ENCODE data around the gene CYFIP1.
"Not testable (repeated sequence)": the region's sequence is repeated elsewhere in the genome, so short reads cannot be mapped to it uniquely, and the experiment has no call there.

CYFIP1 gene

DNA sequence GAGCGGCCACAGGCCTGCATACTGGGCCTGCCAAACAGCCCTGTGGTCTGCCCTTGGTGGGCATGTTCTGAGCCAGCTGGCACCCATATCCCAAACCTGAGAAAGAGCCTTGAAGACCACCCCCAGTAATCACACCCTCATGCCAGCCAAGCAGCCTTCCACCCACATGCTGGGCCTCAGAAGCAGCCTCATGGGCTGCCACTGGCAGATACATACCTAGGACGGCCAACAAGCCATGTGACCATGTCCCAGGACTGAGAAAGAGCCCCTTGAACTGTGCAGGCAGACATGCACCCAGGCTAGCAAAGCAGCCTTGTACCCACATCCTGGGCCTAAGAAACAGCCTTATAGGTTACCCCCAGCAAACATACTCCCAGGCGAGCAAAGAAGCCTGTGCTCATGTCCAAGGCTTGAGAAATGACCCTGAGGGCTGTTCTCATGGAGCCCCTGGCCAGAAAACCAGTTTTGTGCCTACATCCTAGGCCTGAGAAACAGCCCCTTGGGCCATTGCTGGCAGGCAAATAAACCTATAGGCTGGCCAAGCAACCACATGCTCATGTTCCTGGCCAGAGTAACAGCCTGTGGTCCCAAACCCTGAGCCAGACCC is 34.3 kb upstream of the CYFIP1 start:
- H3K27me3 ChIP-seq (ENCODE audit: insufficient read depth, poor library complexity, severe bottlenecking) = no peaks in the 10 kb centered on the region
- DNase-seq (ENCODE audit: low read depth in 1 of 2, low spot score in 1 of 2) = no peak
- H3K4me3 ChIP-seq (replicated peaks; ENCODE audit: insufficient read depth, low read length) = no peak overlapping the region
- no peak overlapping the region for H3K27ac ChIP-seq (replicated peaks)
- TF ChIP-seq, protein P1, sequence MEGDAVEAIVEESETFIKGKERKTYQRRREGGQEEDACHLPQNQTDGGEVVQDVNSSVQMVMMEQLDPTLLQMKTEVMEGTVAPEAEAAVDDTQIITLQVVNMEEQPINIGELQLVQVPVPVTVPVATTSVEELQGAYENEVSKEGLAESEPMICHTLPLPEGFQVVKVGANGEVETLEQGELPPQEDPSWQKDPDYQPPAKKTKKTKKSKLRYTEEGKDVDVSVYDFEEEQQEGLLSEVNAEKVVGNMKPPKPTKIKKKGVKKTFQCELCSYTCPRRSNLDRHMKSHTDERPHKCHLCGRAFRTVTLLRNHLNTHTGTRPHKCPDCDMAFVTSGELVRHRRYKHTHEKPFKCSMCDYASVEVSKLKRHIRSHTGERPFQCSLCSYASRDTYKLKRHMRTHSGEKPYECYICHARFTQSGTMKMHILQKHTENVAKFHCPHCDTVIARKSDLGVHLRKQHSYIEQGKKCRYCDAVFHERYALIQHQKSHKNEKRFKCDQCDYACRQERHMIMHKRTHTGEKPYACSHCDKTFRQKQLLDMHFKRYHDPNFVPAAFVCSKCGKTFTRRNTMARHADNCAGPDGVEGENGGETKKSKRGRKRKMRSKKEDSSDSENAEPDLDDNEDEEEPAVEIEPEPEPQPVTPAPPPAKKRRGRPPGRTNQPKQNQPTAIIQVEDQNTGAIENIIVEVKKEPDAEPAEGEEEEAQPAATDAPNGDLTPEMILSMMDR (IDR thresholded peaks at IDR 0.05; ENCODE audit: insufficient read depth, low read length) = no peak
- no peak for TF ChIP-seq SPI1 (IDR thresholded peaks at IDR 0.05; ENCODE audit: borderline replicate concordance, low read depth)
- TF ChIP-seq, protein P2, sequence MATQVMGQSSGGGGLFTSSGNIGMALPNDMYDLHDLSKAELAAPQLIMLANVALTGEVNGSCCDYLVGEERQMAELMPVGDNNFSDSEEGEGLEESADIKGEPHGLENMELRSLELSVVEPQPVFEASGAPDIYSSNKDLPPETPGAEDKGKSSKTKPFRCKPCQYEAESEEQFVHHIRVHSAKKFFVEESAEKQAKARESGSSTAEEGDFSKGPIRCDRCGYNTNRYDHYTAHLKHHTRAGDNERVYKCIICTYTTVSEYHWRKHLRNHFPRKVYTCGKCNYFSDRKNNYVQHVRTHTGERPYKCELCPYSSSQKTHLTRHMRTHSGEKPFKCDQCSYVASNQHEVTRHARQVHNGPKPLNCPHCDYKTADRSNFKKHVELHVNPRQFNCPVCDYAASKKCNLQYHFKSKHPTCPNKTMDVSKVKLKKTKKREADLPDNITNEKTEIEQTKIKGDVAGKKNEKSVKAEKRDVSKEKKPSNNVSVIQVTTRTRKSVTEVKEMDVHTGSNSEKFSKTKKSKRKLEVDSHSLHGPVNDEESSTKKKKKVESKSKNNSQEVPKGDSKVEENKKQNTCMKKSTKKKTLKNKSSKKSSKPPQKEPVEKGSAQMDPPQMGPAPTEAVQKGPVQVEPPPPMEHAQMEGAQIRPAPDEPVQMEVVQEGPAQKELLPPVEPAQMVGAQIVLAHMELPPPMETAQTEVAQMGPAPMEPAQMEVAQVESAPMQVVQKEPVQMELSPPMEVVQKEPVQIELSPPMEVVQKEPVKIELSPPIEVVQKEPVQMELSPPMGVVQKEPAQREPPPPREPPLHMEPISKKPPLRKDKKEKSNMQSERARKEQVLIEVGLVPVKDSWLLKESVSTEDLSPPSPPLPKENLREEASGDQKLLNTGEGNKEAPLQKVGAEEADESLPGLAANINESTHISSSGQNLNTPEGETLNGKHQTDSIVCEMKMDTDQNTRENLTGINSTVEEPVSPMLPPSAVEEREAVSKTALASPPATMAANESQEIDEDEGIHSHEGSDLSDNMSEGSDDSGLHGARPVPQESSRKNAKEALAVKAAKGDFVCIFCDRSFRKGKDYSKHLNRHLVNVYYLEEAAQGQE (IDR thresholded peaks at IDR 0.05; ENCODE audit: insufficient replicate concordance, low read depth) = no peak
- no peak for TF ChIP-seq POLR2AphosphoS5 (IDR thresholded peaks at IDR 0.05; ENCODE audit: low read depth)
- TF ChIP-seq GABPA (IDR thresholded peaks at IDR 0.05; ENCODE audit: low read depth) = no peak

DNA sequence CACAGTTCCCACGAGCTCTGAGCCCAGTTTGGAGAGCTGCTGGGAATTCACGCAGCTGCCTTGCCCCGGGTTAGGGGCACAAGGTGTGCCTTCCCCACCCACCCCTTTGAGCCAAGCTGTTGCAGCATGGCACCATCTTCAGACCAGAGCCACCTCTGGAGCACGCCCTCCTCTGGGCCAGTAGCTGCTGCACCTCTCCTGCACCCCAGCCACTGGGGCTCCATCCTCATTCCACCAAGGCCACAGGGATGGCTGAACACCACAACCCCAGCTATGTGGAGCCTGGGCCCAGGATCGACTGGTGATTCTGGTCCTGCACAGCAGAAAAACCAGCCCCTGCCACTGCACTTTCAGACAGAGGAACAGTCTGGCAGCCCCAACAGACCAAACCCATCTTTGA is 33.5 kb upstream of the CYFIP1 start:
- TF ChIP-seq POLR2AphosphoS5 (IDR thresholded peaks at IDR 0.05; ENCODE audit: low read depth) (no peak), GABPA (IDR thresholded peaks at IDR 0.05; ENCODE audit: low read depth) (no peak), SPI1 (IDR thresholded peaks at IDR 0.05; ENCODE audit: borderline replicate concordance, low read depth) (no peak)
- TF ChIP-seq, protein P2 (IDR thresholded peaks at IDR 0.05; ENCODE audit: insufficient replicate concordance, low read depth) = no peak
- TF ChIP-seq, protein P1 (IDR thresholded peaks at IDR 0.05; ENCODE audit: insufficient read depth, low read length) = no peak
- Histone ChIP-seq H3K27me3 (ENCODE audit: insufficient read depth, poor library complexity, severe bottlenecking) (no peaks in the 10 kb centered on the region), H3K4me3 (replicated peaks; ENCODE audit: insufficient read depth, low read length) (no peak overlapping the region), H3K27ac (replicated peaks) (no peak overlapping the region)
- DNase-seq (ENCODE audit: low read depth in 1 of 2, low spot score in 1 of 2) = no peak

DNA sequence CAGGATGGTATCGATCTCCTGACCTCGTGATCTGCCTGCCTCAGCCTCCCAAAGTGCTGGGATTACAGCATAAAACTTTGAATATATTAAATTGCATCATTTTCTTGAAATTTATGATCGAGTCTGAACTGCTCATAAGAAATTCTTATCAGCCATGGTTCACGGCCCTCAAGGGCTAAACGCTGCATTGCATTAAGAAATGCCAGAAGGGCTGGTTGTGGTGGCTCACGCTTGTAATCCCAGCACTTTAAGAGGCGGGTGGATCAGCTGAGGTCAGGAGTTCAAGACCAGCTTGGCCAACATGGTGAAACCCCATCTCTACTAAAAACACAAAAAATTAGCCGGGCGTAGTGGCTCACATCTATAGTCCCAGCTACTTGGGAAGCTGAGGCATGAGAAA is 32.4 kb upstream of the CYFIP1 start:
- not testable (repeated sequence) for DNase-seq (ENCODE audit: low read depth in 1 of 2, low spot score in 1 of 2); H3K27me3 ChIP-seq (ENCODE audit: insufficient read depth, poor library complexity, severe bottlenecking); H3K27ac ChIP-seq (replicated peaks); H3K4me3 ChIP-seq (replicated peaks; ENCODE audit: insufficient read depth, low read length)

DNA sequence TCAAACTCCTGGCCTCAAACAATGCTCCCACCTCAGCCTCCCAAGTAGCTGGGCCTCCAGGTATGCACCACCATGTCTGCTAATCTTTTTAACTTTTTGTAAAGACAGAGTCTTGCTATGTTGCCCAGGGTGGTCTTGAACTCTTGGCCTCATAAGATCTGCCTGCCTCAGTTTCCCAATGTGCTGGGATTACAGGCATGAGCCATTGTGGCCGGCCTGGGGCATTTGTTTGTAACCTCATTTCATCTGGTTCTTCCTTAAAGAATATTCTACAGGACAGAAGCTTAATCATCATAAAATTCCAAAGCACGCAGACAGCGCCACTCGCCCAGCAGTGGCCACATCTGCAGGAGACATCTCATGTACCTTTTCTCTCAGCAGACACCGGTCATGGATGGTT is 23.6 kb upstream of the CYFIP1 start:
- Histone ChIP-seq H3K27ac (replicated peaks) (no peak overlapping the region), H3K27me3 (ENCODE audit: insufficient read depth, poor library complexity, severe bottlenecking) (no peaks in the 10 kb centered on the region), H3K4me3 (replicated peaks; ENCODE audit: insufficient read depth, low read length) (no peak overlapping the region)
- TF ChIP-seq SPI1 (IDR thresholded peaks at IDR 0.05; ENCODE audit: borderline replicate concordance, low read depth) (no peak), GABPA (IDR thresholded peaks at IDR 0.05; ENCODE audit: low read depth) (no peak), POLR2AphosphoS5 (IDR thresholded peaks at IDR 0.05; ENCODE audit: low read depth) (no peak)
- TF ChIP-seq, protein P1 (IDR thresholded peaks at IDR 0.05; ENCODE audit: insufficient read depth, low read length) = no peak
- TF ChIP-seq, protein P2 (IDR thresholded peaks at IDR 0.05; ENCODE audit: insufficient replicate concordance, low read depth) = no peak
- no peak for DNase-seq (ENCODE audit: low read depth in 1 of 2, low spot score in 1 of 2)

All from HL-60 (cell line).